GM12891 (cell line): Measurements from ENCODE around the gene TMEM255A. TPM values are rescaled to one million over a fixed set of nuclear protein-coding genes. Genes with fewer than 3 reads are reported as not detected.
"Not testable (repeated sequence)": the region's sequence is repeated elsewhere in the genome, so short reads cannot be mapped to it uniquely, and the experiment has no call there.

Source experiments
- DNase-seq: peaks from one replicate; pipeline ENCODE4 v3.0.0; 2011; ENCODE audit warnings: low spot score; ENCODE audit not compliant: insufficient read length
- FAIRE-seq: peaks from 2 replicates; lab custom pipeline; 2011; peaks lifted over from hg19 to GRCh38; lab: Jason Lieb, UNC
- PAX5 ChIP-seq: IDR thresholded peaks from 2 replicates; pipeline ENCODE4 v1.6.1; 2011; ENCODE audit warnings: low read length, moderate library complexity, mild to moderate bottlenecking; ENCODE audit not compliant: insufficient read depth, severe bottlenecking
- POLR2A ChIP-seq: IDR thresholded peaks from 2 replicates; pipeline ENCODE4 v1.6.1; 2011; ENCODE audit warnings: low read depth, low read length, control low read depth
- POLR2AphosphoS5 ChIP-seq: IDR thresholded peaks from 2 replicates; pipeline ENCODE4 v1.6.1; 2011; ENCODE audit warnings: low read depth, low read length, control low read depth
- POU2F2 ChIP-seq: IDR thresholded peaks from 2 replicates; pipeline ENCODE4 v1.6.1; 2011; ENCODE audit warnings: low read depth, mild to moderate bottlenecking, control low read depth, low read length, moderate library complexity
- SPI1 ChIP-seq: IDR thresholded peaks from 2 replicates; pipeline ENCODE4 v1.6.1; 2011; ENCODE audit warnings: low read depth, low read length, control low read depth
- TAF1 ChIP-seq: IDR thresholded peaks from 2 replicates; pipeline ENCODE4 v1.6.1; 2011; ENCODE audit warnings: low read depth, low read length, control low read depth
- polyA plus RNA-seq: library from polyadenylated mRNA; unstranded; fragments of >200 nt; gene quantifications from one replicate; pipeline ENCODE4 v1.2.1, GENCODE V29; 2012; ENCODE audit warnings: low read depth, missing spikeins, inconsistent platforms; ENCODE audit not compliant: missing spikeins

Gene TMEM255A
- 0.15 TPM for polyA plus RNA-seq

GRCh38 chrX:120310861-120311726, at the start of gene TMEM255A:
TMEM255A (minus strand) TSS chrX:120311461; CDS start chrX:120311309, 152 bp downstream.
- TF ChIP-seq SPI1 = no peak
- TF ChIP-seq PAX5 = no peak
- no peak for TF ChIP-seq POU2F2
- TF ChIP-seq TAF1 = no peak
- no peak for TF ChIP-seq POLR2A
- no peak for TF ChIP-seq POLR2AphosphoS5
- peak; percentile 54 for FAIRE-seq
- DNase-seq = no peak

- TF ChIP-seq PAX5 (no peak), POU2F2 (no peak), POLR2AphosphoS5 (no peak), POLR2A (no peak), SPI1 (no peak), TAF1 (no peak)
- FAIRE-seq (no peak), DNase-seq (no peak)
These were observed 47.6 kb upstream of the TMEM255A start for GRCh38 chrX:120358737-120359456.

GRCh38 chrX:120357186-120357585, 45.9 kb upstream of the TMEM255A start:
- TF ChIP-seq PAX5 (no peak), POLR2A (no peak), POLR2AphosphoS5 (no peak), SPI1 (no peak), TAF1 (no peak), POU2F2 (no peak)
- DNase-seq = no peak
- FAIRE-seq = no peak

GRCh38 chrX:120356084-120356483, 44.8 kb upstream of the TMEM255A start:
- TF ChIP-seq SPI1 (no peak), PAX5 (no peak), POLR2AphosphoS5 (no peak), TAF1 (no peak), POU2F2 (no peak), POLR2A (no peak)

GRCh38 chrX:120350450-120351138, 39.3 kb upstream of the TMEM255A start:
- FAIRE-seq (no peak), DNase-seq (no peak)
- TF ChIP-seq SPI1 (no peak), POLR2A (no peak), POU2F2 (no peak), POLR2AphosphoS5 (no peak), PAX5 (no peak), TAF1 (no peak)

More at GRCh38 chrX:120356084-120356483, 44.8 kb upstream of the TMEM255A start:
- no peak for DNase-seq
- no peak for FAIRE-seq

GRCh38 chrX:120344566-120344965, 33.3 kb upstream of the TMEM255A start:
- not testable (repeated sequence) for DNase-seq, FAIRE-seq

- no peak for TF ChIP-seq POLR2AphosphoS5
- TF ChIP-seq SPI1 = no peak
- no peak for TF ChIP-seq POLR2A
- TF ChIP-seq PAX5 = no peak
- TF ChIP-seq POU2F2 = no peak
- TF ChIP-seq TAF1 = no peak
- FAIRE-seq (no peak), DNase-seq (no peak)
These were observed 25.6 kb upstream of the TMEM255A start for GRCh38 chrX:120336899-120337298.

- no peak for FAIRE-seq
- no peak for TF ChIP-seq POLR2AphosphoS5
- no peak for TF ChIP-seq POLR2A
- TF ChIP-seq SPI1 = no peak
- TF ChIP-seq TAF1 = no peak
- TF ChIP-seq POU2F2 = no peak
- TF ChIP-seq PAX5 = no peak
- no peak for DNase-seq
These were observed 24.0 kb upstream of the TMEM255A start for GRCh38 chrX:120335289-120335688.

GRCh38 chrX:120334603-120335002, 23.3 kb upstream of the TMEM255A start:
- FAIRE-seq = no peak
- TF ChIP-seq TAF1 = no peak
- no peak for TF ChIP-seq POLR2A
- TF ChIP-seq SPI1 = no peak
- TF ChIP-seq POLR2AphosphoS5 = no peak
- no peak for TF ChIP-seq PAX5
- TF ChIP-seq POU2F2 = no peak
- no peak for DNase-seq
